GM04504 (cell line): ENCODE results near the gene NEURL3.
A peak's percentile ranks its signal among the peaks of the same experiment; 100 is the strongest.

Experiments used
- DNase-seq: peaks from one replicate; pipeline ENCODE4 v3.0.0-alpha.2; 2012; ENCODE audit warnings: low read depth

Gene NEURL3

GRCh38 chr2:96527286-96528005 lies 22.3 kb upstream of the NEURL3 start:
- DNase-seq: no peak

GRCh38 chr2:96526615-96527285 lies 21.6 kb upstream of the NEURL3 start:
- no peak for DNase-seq

- no peak for DNase-seq
Observed at GRCh38 chr2:96526101-96526591, 21.0 kb upstream of the NEURL3 start.

GRCh38 chr2:96525211-96525507 lies 20.0 kb upstream of the NEURL3 start:
- no peak for DNase-seq

GRCh38 chr2:96524482-96525210 lies 19.5 kb upstream of the NEURL3 start:
- DNase-seq: no peak

- DNase-seq: peak; percentile 96
Observed at GRCh38 chr2:96523659-96524481, 18.7 kb upstream of the NEURL3 start.

- DNase-seq: no peak
Observed at GRCh38 chr2:96522304-96523203, 17.4 kb upstream of the NEURL3 start.

GRCh38 chr2:96521219-96521618 lies 16.1 kb upstream of the NEURL3 start:
- DNase-seq: no peak

- no peak for DNase-seq
Observed at GRCh38 chr2:96520697-96521096, 15.5 kb upstream of the NEURL3 start.

GRCh38 chr2:96520231-96520630 lies 15.1 kb upstream of the NEURL3 start:
- DNase-seq: no peak

GRCh38 chr2:96517079-96517478 lies 11.9 kb upstream of the NEURL3 start:
- no peak for DNase-seq

GRCh38 chr2:96514521-96514920 lies 9.4 kb upstream of the NEURL3 start:
- DNase-seq: no peak

- no peak for DNase-seq
Observed at GRCh38 chr2:96512341-96512740, 7.2 kb upstream of the NEURL3 start.

GRCh38 chr2:96511851-96512250 lies 6.7 kb upstream of the NEURL3 start:
- DNase-seq: no peak

- DNase-seq: no peak
Observed at GRCh38 chr2:96510931-96511595, 5.9 kb upstream of the NEURL3 start.

- DNase-seq: no peak
Observed at GRCh38 chr2:96509847-96510230, 4.7 kb upstream of the NEURL3 start.

- peak; percentile 58 for DNase-seq
Observed at GRCh38 chr2:96509114-96509846, 4.1 kb upstream of the NEURL3 start.

- DNase-seq: no peak
Observed at GRCh38 chr2:96508521-96509113, 3.5 kb upstream of the NEURL3 start.

- no peak for DNase-seq
Observed at GRCh38 chr2:96507957-96508520, 2.9 kb upstream of the NEURL3 start.
